Loucy (cell line): ENCODE measurements around the gene RPS6KA5.

Experiments used
- EZH2phosphoT487 ChIP-seq: fragments of 200-600 bp; IDR thresholded peaks from 2 replicates; pipeline ENCODE4 v1.6.1; 2018; ENCODE audit warnings: antibody characterized with exemption, mild to moderate bottlenecking, moderate library complexity, borderline replicate concordance
- TF ChIP-seq, protein P1 (sequence below): fragments of 200-600 bp; sonication (generic); conservative IDR thresholded peaks from 2 replicates; pipeline ENCODE4 v1.5.1; 2014; ENCODE audit warnings: mild to moderate bottlenecking, antibody characterized with exemption, low read length

DNA sequence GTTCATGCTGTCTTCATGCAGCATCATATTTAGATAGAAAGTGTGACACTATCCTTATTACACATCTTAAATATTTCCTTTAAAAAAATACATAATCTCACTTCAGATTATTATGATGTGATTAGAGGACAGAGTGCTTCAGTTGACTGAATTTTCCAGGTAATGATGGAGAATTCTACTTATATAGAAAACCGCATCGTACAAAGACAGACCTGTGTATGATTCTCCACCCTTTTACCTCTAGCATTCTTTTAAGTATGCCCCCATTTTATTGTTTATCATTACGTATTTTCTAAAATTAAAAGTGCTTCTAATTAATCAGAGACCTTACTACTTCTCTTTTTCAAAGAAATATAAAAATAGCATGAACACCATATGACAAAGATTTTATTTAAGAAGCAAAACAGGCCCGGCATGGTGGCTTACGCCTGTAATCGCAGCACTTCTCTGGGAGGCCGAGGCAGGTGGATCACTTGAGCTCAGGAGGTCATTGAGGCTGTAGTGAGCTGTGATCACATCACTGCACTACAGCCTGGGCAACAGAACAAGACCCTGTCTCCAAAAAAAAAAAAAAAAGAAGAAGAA, 13.9 kb downstream of the RPS6KA5 start:
- TF ChIP-seq, protein P1, sequence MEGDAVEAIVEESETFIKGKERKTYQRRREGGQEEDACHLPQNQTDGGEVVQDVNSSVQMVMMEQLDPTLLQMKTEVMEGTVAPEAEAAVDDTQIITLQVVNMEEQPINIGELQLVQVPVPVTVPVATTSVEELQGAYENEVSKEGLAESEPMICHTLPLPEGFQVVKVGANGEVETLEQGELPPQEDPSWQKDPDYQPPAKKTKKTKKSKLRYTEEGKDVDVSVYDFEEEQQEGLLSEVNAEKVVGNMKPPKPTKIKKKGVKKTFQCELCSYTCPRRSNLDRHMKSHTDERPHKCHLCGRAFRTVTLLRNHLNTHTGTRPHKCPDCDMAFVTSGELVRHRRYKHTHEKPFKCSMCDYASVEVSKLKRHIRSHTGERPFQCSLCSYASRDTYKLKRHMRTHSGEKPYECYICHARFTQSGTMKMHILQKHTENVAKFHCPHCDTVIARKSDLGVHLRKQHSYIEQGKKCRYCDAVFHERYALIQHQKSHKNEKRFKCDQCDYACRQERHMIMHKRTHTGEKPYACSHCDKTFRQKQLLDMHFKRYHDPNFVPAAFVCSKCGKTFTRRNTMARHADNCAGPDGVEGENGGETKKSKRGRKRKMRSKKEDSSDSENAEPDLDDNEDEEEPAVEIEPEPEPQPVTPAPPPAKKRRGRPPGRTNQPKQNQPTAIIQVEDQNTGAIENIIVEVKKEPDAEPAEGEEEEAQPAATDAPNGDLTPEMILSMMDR: no peak
- TF ChIP-seq EZH2phosphoT487: no peak
